Measurements from ENCODE around the gene BTRC. TPM values are rescaled to one million over a fixed set of nuclear protein-coding genes. Genes with fewer than 3 reads are reported as not detected.

The BTRC gene
- total RNA-seq, 1 donor from 2014 or later, result 19.4 TPM

GRCh38 chr10:101485681-101486554, 132.0 kb downstream of the BTRC start:
- H3K9me3 Mint-ChIP-seq, result no peaks in the 10 kb centered on the region
- H3K36me3 Mint-ChIP-seq (ENCODE audit: low read depth), result peaks cover 23% of the 10 kb centered on the region
- no peak for ATAC-seq (ENCODE audit: low read depth)
- no peak overlapping the region for H3K27ac Mint-ChIP-seq
- ChIA-PET POLR2A (no interaction called here), CTCF (no interaction called here)
- intact Hi-C loops (cut with micrococcal nuclease), result no loop called here
- DNase-seq, result no peak
- H3K4me3 Mint-ChIP-seq, result no peak overlapping the region
- TF ChIP-seq CTCF (IDR thresholded peaks at IDR 0.05), result no peak
- H3K4me1 Mint-ChIP-seq, result no peaks in the 10 kb centered on the region
- H3K27me3 Mint-ChIP-seq, result no peaks in the 10 kb centered on the region

GRCh38 chr10:101487399-101487798, 133.4 kb downstream of the BTRC start:
- H3K27me3 Mint-ChIP-seq, result no peaks in the 10 kb centered on the region
- H3K27ac Mint-ChIP-seq, result no peak overlapping the region
- CTCF ChIA-PET, result interaction anchor here (2.6 kb wide), 1 partner anchor 20 kb away, joined by 7 read pairs; no protein-coding TSS in a partner anchor
- no peak for DNase-seq
- H3K4me3 Mint-ChIP-seq, result no peak overlapping the region
- peaks cover 16% of the 10 kb centered on the region for H3K36me3 Mint-ChIP-seq (ENCODE audit: low read depth)
- POLR2A ChIA-PET, result no interaction called here
- intact Hi-C loops (cut with micrococcal nuclease), result no loop called here
- H3K4me1 Mint-ChIP-seq, result no peaks in the 10 kb centered on the region
- ATAC-seq (ENCODE audit: low read depth), result no peak
- TF ChIP-seq CTCF (IDR thresholded peaks at IDR 0.05), result no peak
- H3K9me3 Mint-ChIP-seq, result no peaks in the 10 kb centered on the region

DNA sequence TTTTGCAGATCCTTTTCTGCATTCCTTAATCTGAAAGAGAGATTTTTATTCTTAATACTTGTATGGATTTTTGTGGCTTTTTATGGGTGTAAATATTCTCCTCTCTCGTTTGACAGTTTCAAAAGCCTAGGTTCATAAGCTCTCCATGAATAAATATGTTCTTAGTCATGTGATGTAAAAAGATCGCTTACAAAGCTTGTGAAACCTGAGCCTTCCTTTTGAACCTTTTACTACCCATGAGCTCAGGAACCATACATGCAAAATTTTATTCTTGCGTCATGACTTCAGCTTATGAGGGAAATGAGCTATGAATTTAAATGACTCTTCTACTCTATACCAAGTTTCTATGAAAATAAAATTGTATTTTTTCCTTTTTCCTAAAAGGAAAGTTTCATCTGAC, 135.4 kb downstream of the BTRC start:
- H3K36me3 Mint-ChIP-seq (ENCODE audit: low read depth), result peaks cover 4% of the 10 kb centered on the region
- intact Hi-C loops (cut with micrococcal nuclease), result no loop called here
- TF ChIP-seq CTCF (IDR thresholded peaks at IDR 0.05), result no peak
- H3K9me3 Mint-ChIP-seq, result no peaks in the 10 kb centered on the region
- ChIA-PET POLR2A (no interaction called here), CTCF (interaction anchor here (2.6 kb wide), 1 partner anchor 22 kb away, joined by 7 read pairs; no protein-coding TSS in a partner anchor)
- H3K4me1 Mint-ChIP-seq, result no peaks in the 10 kb centered on the region
- no peak for ATAC-seq (ENCODE audit: low read depth)
- H3K27ac Mint-ChIP-seq, result no peak overlapping the region
- H3K27me3 Mint-ChIP-seq, result no peaks in the 10 kb centered on the region
- H3K4me3 Mint-ChIP-seq, result no peak overlapping the region
- DNase-seq, result no peak

GRCh38 chr10:101490026-101490425, 136.1 kb downstream of the BTRC start:
- Mint-ChIP-seq H3K36me3 (ENCODE audit: low read depth) (peaks cover 2% of the 10 kb centered on the region), H3K4me1 (no peaks in the 10 kb centered on the region), H3K27me3 (no peaks in the 10 kb centered on the region), H3K27ac (no peak overlapping the region), H3K9me3 (no peaks in the 10 kb centered on the region), H3K4me3 (no peak overlapping the region)
- ATAC-seq (ENCODE audit: low read depth) (no peak), DNase-seq (no peak)
- CTCF ChIA-PET, result no interaction called here
- intact Hi-C loops (cut with micrococcal nuclease), result no loop called here
- POLR2A ChIA-PET, result no interaction called here
- no peak for TF ChIP-seq CTCF (IDR thresholded peaks at IDR 0.05)

DNA sequence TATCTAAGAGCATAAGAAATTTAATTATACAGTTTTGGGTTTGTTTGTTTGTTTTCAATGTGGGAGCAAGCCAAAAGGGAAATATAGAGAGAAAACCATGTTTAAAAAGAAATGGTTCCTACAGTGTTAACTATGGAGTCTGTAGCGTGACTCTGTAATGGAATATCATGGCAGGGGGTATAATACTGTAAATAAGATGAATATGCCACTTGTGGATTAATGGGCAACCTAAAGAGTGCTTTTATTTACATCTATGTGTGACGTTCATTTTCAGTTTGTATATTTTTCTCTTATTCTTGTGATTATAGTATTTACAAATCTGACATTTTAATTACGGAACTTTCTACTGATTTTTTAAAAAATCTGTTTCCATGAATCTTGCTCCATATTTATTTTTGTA, 138.2 kb downstream of the BTRC start:
- POLR2A ChIA-PET, result no interaction called here
- ATAC-seq (ENCODE audit: low read depth) (no peak), DNase-seq (no peak)
- H3K4me1 Mint-ChIP-seq, result no peaks in the 10 kb centered on the region
- H3K27ac Mint-ChIP-seq, result no peak overlapping the region
- intact Hi-C loops (cut with micrococcal nuclease), result no loop called here
- H3K4me3 Mint-ChIP-seq, result no peak overlapping the region
- no peaks in the 10 kb centered on the region for H3K9me3 Mint-ChIP-seq
- CTCF ChIA-PET, result no interaction called here
- H3K36me3 Mint-ChIP-seq (ENCODE audit: low read depth), result peaks cover 1% of the 10 kb centered on the region
- no peak for TF ChIP-seq CTCF (IDR thresholded peaks at IDR 0.05)
- no peaks in the 10 kb centered on the region for H3K27me3 Mint-ChIP-seq

Measured in activated B cell treated with CpG ODN at 0.5 μM for 24 hours (primary cell).